Left ventricle myocardium inferior (tissue), 1 donor: Measurements from ENCODE around the gene OR6V1. TPM values are rescaled to one million over a fixed set of nuclear protein-coding genes. Genes with fewer than 3 reads are reported as not detected.

Experiments used
- DNase-seq: peaks from one replicate; pipeline ENCODE4 v3.0.0-alpha.2; 2020
- H3K27ac ChIP-seq: fragments of 200-600 bp; replicated peaks from 2 replicates; pipeline ENCODE4 v1.8.0; 2021
- H3K27me3 ChIP-seq: fragments of 200-600 bp; 2 replicates; pipeline ENCODE4 v1.8.0; 2021; ENCODE audit warnings: low read depth
- H3K36me3 ChIP-seq: fragments of 200-600 bp; 2 replicates; pipeline ENCODE4 v1.8.0; 2021
- H3K4me1 ChIP-seq: fragments of 200-600 bp; 2 replicates; pipeline ENCODE4 v1.8.0; 2021
- H3K4me3 ChIP-seq: fragments of 200-600 bp; 2 replicates; pipeline ENCODE4 v1.8.0; 2021; ENCODE audit warnings: mild to moderate bottlenecking, moderate library complexity
- H3K9me3 ChIP-seq: fragments of 200-600 bp; replicated peaks from 2 replicates; pipeline ENCODE4 v1.8.0; 2021
- intact Hi-C: fragments of 100-400 bp; cut with micrococcal nuclease; formaldehyde crosslinking; loops from one replicate; pipeline ENCODE4 v1.11.0; 2022
- total RNA-seq: library from RNA; stranded (reverse); fragmentation: NEBNext Ultra II Directional; extraction: Animal tissue kit (Norgen Biotek cat#: 25700); gene quantifications from one replicate; pipeline ENCODE4 v1.2.1, GENCODE V29; 2021
- TF ChIP-seq, protein P1 (sequence below): fragments of 200-600 bp; IDR thresholded peaks from 2 replicates; pipeline ENCODE4 v1.8.0; 2021; ENCODE audit warnings: antibody characterized with exemption, mild to moderate bottlenecking, borderline replicate concordance
- donor health status: DM: no; HTN: yes; CAD: no; lungs with severe emphysema.

Gene OR6V1
- total RNA-seq, 1 donor from 2014 or later, result not detected

DNA sequence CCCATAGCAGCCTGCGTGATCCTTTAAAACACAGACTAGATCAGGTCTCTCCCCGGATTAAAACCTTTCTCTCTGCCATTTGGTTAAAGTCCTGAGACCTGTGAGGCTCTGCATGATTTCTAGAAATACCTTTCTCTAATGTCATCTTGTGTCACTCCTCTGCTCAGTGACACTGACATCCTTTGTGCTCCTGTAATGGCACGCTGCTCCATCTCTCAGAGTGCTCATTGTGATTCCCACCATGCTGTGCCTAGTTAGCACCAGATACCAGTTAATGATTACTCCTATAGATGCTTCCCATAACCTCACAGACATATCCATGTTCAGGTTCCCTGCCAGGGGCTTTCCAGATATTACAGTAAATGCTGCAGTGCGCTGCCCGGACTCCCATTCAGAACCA is 13.5 kb upstream of the OR6V1 start:
- Histone ChIP-seq H3K36me3 (no peaks in the 10 kb centered on the region), H3K4me3 (no peak overlapping the region), H3K9me3 (peaks cover 35% of the 10 kb centered on the region), H3K27ac (no peak overlapping the region), H3K27me3 (no peaks in the 10 kb centered on the region), H3K4me1 (no peaks in the 10 kb centered on the region)
- intact Hi-C loops, result no loop called here
- TF ChIP-seq, protein P1, sequence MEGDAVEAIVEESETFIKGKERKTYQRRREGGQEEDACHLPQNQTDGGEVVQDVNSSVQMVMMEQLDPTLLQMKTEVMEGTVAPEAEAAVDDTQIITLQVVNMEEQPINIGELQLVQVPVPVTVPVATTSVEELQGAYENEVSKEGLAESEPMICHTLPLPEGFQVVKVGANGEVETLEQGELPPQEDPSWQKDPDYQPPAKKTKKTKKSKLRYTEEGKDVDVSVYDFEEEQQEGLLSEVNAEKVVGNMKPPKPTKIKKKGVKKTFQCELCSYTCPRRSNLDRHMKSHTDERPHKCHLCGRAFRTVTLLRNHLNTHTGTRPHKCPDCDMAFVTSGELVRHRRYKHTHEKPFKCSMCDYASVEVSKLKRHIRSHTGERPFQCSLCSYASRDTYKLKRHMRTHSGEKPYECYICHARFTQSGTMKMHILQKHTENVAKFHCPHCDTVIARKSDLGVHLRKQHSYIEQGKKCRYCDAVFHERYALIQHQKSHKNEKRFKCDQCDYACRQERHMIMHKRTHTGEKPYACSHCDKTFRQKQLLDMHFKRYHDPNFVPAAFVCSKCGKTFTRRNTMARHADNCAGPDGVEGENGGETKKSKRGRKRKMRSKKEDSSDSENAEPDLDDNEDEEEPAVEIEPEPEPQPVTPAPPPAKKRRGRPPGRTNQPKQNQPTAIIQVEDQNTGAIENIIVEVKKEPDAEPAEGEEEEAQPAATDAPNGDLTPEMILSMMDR, result no peak
- no peak for DNase-seq

DNA sequence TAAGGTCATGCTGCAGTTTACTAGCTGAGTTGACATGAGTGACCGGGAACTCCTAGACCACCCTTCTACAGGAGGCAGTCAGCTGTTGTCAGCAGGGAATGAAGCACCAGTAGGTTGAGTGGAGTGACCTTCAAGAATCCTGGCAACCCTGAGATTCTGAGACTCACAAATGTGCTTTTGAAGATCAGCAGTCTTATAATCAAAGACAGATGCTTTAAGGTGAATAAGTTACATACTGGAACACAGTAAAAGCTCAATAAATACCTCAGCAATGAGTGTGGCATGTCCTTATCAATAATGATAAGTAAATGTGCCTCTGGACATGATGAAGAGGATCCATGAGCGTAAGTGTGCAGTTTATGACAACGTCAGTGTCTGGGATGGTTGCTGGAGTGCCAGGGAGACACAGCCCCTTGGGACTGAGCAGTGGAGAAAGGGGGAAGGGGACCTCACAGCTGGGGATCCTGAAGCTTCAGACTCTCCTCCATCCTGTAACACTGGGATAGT is 11.9 kb upstream of the OR6V1 start:
- Histone ChIP-seq H3K9me3 (peaks cover 18% of the 10 kb centered on the region), H3K27me3 (no peaks in the 10 kb centered on the region), H3K36me3 (no peaks in the 10 kb centered on the region), H3K4me1 (no peaks in the 10 kb centered on the region), H3K27ac (no peak overlapping the region), H3K4me3 (no peak overlapping the region)
- intact Hi-C loops, result no loop called here
- no peak for DNase-seq
- TF ChIP-seq, protein P1, result no peak

DNA sequence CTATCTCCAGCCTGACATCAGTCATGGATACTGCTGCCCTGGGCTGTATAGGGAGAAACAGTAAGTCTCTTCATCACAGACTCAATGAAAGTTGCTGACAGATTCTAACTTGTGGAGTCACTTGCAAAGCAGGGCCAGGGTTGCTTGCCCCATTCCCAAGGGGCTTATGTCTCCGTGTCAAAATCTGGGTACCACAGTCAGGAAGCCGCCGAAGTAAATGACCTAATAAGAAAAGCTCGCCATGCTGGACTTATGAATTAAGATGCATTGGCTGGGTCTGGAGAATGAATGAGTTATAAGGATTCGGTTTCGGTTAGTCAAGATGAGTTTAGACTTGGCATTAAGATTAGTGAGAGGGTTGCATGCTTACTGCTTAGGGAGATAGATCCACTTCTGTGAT is 10.8 kb upstream of the OR6V1 start:
- peaks cover 8% of the 10 kb centered on the region for H3K9me3 ChIP-seq
- TF ChIP-seq, protein P1, result no peak
- H3K27ac ChIP-seq, result no peak overlapping the region
- intact Hi-C loops, result no loop called here
- no peaks in the 10 kb centered on the region for H3K36me3 ChIP-seq
- no peaks in the 10 kb centered on the region for H3K4me1 ChIP-seq
- no peak for DNase-seq
- H3K4me3 ChIP-seq, result no peak overlapping the region
- no peaks in the 10 kb centered on the region for H3K27me3 ChIP-seq

DNA sequence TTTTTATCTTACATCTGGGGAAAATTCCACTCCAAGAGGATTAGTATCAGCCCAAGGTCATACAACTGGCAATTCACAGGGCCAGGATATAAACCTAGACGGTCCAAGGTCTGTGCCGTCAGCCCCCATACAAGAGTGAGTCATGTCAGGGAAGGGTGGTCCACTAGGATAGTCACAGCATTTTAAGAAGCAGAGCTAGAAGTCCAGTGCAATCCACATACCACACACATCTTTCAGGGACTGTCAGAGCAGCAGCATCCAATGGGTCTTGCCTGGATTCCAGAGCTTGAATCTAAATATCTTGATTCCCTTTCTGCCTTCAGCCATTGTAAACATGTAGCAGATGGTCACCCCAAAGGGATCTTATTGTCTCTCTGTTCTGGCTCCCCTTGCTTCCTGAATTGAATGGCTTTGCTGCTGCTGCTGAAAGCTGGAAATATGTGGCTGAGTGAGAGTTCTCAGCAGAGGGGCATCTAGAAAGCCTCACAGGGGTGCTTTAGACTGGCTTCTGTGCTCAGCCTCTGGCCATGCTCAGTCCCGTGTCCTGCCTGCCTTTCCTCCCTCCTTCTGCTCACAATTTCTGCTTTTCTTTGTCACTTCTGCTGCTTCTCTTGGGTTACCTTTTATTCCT is 9.9 kb upstream of the OR6V1 start:
- peaks cover 3% of the 10 kb centered on the region for H3K4me1 ChIP-seq
- no peaks in the 10 kb centered on the region for H3K27me3 ChIP-seq
- no peak overlapping the region for H3K27ac ChIP-seq
- H3K9me3 ChIP-seq, result no peaks in the 10 kb centered on the region
- no peaks in the 10 kb centered on the region for H3K36me3 ChIP-seq
- no peak overlapping the region for H3K4me3 ChIP-seq
- TF ChIP-seq, protein P1, result no peak
- intact Hi-C loops, result no loop called here
- no peak for DNase-seq

DNA sequence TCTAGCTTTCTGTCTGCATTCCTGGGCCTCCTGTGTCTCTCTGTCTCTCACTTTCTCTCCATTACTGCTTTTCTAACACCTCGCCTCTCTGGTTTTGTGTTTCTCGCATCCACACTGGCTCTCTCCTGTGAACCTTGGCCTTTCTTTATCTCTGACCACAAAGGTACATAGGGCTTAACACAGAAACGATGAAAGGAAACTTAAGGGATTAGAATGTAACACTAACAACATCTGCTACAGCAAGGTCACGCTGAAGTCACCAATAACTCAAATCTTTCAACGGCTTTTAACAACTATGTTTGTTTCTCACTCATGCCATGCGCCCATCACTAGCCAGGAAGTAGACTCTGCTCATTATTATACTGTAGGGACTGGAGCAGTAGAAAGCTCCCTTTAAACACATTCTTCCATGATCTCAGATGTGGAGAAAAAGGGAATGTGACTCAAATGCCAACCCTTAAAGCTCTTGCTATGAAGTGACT is 9.3 kb upstream of the OR6V1 start:
- Histone ChIP-seq H3K27me3 (no peaks in the 10 kb centered on the region), H3K9me3 (no peaks in the 10 kb centered on the region), H3K27ac (no peak overlapping the region), H3K36me3 (no peaks in the 10 kb centered on the region), H3K4me3 (no peak overlapping the region), H3K4me1 (peaks cover 8% of the 10 kb centered on the region)
- TF ChIP-seq, protein P1, result no peak
- intact Hi-C loops, result no loop called here
- DNase-seq, result no peak
